HG02571 (cell line): Measurements from ENCODE around the gene ALDH8A1.

Experiments
- ATAC-seq: cut with Tn5 transposase; IDR thresholded peaks from one replicate; pipeline ENCODE4 v1.9.1; 2021; ENCODE audit warnings: mild to moderate bottlenecking, moderate library complexity; ENCODE audit not compliant: unreplicated experiment

Gene ALDH8A1

DNA sequence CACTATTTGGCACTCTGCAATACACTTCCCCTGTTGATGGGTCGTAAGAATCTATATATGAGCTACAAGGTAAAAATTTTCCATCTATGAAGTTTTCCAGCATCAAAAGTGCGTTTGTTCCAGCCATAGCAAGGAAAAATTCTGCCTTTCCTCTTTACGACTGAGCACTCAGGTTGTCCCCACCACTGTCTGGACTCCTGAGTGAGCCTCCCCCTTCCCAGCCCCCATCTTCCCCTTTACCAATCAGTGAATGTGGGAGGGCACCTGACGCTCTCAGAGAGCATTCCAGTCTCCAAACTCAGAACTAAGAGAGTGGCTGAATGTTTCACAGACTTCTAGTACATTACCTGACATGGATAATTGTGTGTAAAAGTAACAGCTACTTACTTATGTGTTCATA is at the start of gene ALDH8A1:
ALDH8A1 (minus strand) TSS at position 175 of the 400 bp plus-strand sequence; CDS start at position 127, 48 bp downstream.
- ATAC-seq: no peak

- no peak for ATAC-seq
Observed at GRCh38 chr6:134999107-134999506, 49.2 kb upstream of the ALDH8A1 start.

DNA sequence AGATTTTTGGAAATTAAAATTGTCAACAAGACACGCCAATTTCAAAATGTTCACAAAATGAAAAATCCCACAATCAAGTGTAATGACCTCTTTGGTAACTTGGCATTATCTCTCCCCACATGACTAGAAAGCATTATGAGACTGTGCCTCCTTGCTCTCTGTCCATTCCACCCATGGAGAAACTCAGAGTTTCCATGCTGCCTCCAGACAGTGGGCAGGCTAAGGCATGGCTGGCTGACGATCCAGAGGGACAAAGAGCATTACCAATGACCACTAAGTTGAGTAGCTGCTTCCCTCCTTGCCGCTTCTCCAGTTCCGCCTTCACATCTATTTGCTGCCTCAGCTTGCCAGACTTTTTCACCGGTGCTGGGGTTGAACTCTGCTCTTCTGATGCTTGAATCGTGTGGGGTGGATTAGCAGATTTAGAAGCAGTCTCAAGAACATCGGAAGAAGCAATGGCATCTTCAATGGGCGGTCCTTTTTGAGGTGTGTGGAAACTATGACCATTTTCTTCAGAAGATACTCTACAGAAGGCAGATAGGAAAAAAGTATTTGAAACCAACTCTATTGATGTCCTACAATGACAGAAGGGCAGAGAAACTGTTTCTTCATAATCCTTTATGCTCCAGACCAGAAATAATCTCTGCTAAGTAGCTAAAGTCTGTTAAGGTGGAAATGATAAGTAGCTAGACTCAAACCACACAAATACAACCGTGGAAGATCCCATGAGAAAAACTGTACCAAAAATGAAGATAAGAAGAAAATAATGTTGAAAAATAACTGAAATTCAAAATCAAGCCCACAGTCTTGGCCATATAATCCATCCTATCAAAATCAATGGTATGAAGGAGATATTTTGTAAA is 47.5 kb upstream of the ALDH8A1 start:
- ATAC-seq: no peak

DNA sequence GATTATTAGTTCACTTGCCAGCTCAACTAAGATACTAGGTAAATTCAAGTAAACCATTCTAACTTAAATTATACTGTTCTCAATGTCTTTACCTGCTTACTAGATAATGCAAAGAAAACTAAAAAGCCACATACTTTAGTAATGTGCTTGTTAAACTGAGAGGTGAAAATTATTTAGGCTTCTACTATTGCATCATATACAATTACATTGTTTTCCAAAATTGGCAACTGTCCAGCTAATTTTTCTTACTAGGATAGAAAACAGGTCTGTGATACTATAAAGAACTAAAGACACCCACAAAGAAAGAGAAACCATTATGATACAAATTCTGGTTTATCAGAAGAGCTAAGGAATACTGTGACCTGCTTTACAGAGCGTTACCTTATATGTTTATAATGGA is 45.6 kb upstream of the ALDH8A1 start:
- ATAC-seq: no peak

DNA sequence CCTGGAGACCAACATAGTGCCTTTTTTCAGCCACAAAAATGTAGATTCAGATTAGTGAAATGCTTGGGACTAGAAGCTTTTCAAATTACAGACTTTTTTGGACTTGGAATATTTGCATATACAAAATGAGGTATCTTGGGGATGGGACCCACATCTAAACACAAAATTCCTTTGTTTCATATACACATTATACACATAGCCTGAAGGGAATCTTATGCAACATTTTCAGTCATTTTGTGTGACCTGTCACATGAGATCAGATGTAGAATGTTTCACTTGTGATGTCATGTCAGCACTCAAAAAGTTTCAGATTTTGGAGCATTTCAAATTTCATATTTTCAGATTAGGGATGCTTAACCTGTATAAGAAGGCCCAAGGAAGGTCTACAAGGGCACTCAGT is 44.5 kb upstream of the ALDH8A1 start:
- no peak for ATAC-seq

- no peak for ATAC-seq
Observed at GRCh38 chr6:134992155-134992554, 42.3 kb upstream of the ALDH8A1 start.

GRCh38 chr6:134990262-134990661 is 40.4 kb upstream of the ALDH8A1 start:
- no peak for ATAC-seq

- no peak for ATAC-seq
Observed at GRCh38 chr6:134984821-134985220, 34.9 kb upstream of the ALDH8A1 start.

- ATAC-seq: no peak
Observed at GRCh38 chr6:134983823-134984222, 33.9 kb upstream of the ALDH8A1 start.

DNA sequence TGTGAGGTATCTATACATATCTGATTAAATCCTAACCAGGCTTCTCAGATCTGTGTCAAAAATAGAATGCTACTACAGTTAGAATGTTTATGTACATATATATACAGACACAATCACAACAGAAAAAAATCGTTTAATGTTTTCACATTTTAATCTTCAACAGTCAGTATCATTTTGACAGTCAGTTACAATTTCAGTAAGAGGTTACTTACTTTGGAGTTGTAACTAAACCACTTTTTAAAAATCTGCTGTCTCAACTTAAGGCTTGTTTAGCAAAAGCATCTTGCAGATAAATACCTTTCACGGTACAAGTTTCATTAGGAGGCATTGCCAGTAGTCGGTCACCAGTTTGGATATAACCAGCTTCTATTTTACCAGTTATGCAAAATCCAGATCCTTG is 32.3 kb upstream of the ALDH8A1 start:
- ATAC-seq: no peak

- ATAC-seq: no peak
Observed at GRCh38 chr6:134980846-134981245, 30.9 kb upstream of the ALDH8A1 start.

DNA sequence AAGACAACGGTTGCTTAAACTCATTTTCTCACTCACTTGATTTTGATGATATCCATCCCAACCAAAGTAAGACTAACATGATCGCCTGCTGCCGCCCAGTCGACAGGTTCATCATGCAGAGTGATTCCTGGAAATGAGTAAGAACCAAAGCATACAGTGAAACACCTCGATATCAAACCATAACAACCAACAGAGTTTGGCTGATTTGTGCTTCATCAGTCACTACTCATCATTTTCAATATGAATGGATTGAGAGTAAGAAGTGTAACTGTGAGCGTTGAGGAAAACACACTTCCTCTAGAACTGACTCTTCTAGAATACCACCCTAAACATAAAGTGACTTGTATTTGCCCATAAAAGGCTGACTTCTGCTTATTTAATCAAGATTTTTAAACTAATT is 29.2 kb upstream of the ALDH8A1 start:
- ATAC-seq: peak; percentile 62

DNA sequence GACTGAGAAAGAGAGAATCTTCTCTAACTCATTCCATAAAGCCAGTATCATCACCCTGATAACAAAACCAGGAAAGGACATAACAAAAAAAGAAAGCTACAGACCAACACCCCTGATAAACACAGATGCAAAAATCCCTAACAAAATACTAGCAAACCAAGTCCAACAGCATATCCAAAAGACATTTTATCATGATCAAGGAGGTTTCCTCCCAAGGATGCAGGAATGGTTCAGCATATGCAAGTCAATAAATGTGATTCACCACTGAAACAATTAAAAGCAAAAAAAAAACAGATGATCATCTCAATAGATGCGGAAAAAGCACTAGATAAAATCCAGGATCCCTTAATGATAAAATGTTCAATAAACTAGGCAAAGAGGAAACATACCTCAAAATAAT is 24.5 kb upstream of the ALDH8A1 start:
- ATAC-seq: no peak

DNA sequence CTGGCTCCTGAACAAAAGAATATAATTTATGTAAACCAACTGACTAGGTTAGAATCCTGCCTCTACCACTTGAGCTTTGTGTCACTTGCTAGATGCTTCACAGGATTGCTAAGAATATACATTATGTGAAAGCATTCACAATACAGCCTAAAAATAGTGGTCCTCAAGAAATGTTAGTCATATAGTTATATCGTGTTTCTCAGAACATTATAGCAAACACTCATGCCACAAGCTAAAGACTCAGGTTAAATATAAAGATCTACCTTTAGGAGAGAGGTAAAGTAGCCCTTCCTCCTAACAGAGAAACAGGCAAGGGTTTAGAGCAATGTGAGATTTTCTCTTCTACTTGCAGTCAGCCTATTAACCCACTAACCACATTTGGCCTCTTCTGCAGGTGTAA is 17.8 kb upstream of the ALDH8A1 start:
- ATAC-seq: no peak

DNA sequence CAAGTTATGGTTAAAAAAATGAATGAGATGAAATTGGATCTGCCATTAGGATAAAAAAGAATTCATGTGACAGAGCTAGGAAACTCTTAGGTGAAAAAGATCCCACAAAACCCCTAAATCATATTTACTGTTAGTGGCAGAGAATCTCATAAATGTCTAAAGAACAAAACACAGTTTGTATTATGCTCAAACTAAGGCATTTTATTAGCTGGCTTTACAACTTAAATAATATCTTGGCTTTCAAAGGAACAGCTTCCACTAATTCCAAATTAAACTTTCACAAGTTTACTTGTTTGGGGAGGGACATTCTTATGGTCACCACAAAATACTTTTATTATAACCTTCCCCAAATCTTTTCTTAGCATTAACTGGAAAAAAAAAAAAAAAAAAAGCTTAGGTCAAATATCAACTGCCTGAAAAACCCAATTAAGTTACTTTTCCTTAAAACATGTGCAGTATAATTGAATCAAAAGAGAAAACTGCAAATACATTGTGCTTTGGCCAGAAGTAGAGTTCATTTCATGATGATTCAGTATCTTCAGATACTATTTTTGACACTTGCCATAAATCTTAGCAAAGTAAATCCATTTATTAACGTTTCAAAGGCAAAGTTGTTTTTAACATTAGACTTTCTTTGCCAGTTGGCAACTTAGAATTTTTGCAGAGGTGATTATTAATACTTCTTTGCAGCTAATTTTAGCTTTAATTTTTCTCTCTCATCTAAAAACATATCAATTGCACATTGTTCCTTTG is 14.7 kb upstream of the ALDH8A1 start:
- ATAC-seq: no peak

DNA sequence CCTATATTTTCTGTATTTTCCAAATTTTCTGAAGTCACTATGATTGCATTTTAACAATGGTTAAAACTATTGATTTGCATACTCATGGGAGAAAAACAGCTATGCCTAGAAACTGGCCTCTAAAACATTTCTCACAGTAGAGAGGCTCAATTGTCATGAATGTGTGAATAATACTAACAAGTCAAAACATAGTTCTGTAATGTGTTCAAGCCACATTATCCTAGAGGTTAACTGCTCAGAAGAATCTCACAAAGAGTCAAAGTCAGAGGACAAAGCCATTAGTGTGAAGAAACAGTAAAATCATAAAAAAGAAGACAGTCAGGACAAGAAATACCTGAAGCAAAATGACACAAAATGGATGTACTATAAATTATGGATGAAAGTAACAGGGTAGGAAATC is 12.5 kb upstream of the ALDH8A1 start:
- ATAC-seq: no peak

- no peak for ATAC-seq
Observed at GRCh38 chr6:134961366-134961765, 11.5 kb upstream of the ALDH8A1 start.

DNA sequence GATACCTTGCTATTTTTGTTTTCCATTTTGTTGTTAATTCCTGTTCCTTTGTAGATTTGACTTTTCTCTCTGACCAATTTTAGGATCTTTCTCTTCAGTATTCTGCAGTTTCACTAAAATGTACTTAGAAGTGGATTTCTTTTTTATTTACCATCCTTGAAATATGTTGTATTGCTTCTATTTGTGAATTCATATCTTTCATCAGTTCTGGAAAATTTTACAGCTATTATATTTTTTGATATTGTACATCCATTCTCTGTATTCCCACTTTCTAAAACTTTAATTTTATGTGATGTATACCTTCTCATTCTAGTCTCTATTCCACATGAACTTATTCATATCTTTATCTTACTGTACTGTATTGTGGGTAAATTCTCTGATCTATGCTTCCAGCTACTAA is 9.7 kb upstream of the ALDH8A1 start:
- no peak for ATAC-seq

DNA sequence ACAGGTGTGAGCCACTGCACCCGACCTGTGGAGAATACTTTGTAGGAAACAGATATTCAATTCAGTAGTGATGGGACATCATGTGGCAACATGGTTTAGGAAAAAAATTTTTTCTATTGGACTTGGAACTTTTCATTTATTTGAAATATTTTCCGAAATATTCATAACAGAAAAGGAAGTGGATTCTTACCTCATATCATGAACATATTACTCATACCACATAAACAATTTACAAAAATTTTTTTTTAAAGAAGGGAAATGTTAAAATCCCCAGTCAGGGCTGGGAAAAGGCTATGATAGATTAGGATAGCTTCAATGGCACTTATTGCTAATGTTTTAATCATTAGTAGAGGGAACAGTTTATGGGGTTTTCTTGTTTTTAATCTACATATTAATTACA is 6.8 kb upstream of the ALDH8A1 start:
- ATAC-seq: no peak

DNA sequence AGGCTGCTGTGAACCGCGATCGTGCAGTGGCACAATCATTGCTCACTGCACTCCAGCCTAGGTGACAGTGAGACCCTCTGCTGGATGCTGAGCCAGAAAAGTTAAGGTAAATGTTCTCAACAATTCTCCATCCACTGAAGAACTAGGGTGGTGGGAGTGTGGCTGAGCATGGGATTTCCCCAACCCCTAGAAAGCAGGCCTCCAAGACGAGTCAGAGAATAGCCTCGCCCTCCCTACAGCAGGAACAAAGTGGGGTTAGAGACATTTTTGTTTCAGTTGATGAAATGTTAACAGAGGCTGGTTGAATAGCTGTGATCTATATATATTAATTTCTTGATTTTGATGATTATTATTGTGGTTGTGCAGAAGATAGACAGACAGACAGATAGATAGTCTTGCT is 6.1 kb upstream of the ALDH8A1 start:
- no peak for ATAC-seq

GRCh38 chr6:134954272-134955000 is 4.5 kb upstream of the ALDH8A1 start:
- ATAC-seq: no peak
